ENCODE measurements around the gene PMM1.

- TF ChIP-seq, protein P1, sequence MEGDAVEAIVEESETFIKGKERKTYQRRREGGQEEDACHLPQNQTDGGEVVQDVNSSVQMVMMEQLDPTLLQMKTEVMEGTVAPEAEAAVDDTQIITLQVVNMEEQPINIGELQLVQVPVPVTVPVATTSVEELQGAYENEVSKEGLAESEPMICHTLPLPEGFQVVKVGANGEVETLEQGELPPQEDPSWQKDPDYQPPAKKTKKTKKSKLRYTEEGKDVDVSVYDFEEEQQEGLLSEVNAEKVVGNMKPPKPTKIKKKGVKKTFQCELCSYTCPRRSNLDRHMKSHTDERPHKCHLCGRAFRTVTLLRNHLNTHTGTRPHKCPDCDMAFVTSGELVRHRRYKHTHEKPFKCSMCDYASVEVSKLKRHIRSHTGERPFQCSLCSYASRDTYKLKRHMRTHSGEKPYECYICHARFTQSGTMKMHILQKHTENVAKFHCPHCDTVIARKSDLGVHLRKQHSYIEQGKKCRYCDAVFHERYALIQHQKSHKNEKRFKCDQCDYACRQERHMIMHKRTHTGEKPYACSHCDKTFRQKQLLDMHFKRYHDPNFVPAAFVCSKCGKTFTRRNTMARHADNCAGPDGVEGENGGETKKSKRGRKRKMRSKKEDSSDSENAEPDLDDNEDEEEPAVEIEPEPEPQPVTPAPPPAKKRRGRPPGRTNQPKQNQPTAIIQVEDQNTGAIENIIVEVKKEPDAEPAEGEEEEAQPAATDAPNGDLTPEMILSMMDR (IDR thresholded peaks at IDR 0.05; ENCODE audit: low read depth, low read length, poor library complexity, severe bottlenecking): no peak
- no peak for TF ChIP-seq EZH2phosphoT487 (IDR thresholded peaks at IDR 0.05; ENCODE audit: borderline replicate concordance, low read length)
Measured at GRCh38 chr22:41587347-41587723, 2.3 kb downstream of the PMM1 start.
